Measurements from ENCODE around the gene KDF1. TPM values are rescaled to one million over a fixed set of nuclear protein-coding genes. Genes with fewer than 3 reads are reported as not detected.

Gene KDF1
- total and polyA plus RNA-seq, 2 of the 13 experiments (the other 11 are each of a cell fraction or from before 2014, with no cell fraction given), result 1.9 to 4.9 TPM

DNA sequence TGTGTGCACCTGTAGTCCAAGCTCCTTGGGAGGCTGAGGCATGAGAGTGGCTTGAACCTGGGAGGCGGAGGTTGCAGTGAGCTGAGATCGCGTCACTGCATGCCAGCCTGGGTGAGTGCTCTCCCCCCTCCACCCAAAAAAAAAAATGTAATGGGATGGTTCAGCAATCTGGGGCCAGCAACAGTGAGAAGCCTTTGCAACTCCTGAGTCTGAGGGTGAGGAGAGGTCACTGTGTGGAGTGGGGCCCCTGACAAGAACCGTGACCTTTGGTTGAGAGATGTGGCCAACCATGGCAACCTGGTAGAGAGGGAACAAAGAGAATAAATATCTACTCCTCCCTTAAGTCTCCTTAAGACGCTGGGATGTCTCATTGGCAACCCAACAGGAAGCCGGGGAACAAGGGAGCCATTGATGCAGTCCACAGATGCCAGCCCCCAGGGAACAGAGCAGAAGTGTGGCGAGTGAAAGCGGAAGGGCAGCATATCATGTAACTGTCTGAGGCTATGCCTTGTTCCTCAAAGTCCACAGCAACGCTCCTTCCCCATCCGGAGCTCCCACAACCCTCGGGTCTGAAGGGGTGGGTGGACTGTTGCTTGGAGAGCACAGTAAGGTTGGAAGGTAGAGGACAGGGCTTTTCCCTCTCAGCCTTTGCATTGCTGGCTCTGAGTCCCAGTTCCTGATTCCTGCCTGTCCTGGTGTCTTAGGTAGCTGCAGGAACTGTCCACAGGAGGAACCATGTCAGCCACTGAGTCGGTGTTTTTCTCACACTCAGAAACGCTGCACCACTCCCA lies 41.5 kb upstream of the KDF1 start (continued):
- TF ChIP-seq ZNF432 (CRISPR knock-in tag; IDR thresholded peaks at IDR 0.05; ENCODE audit: borderline replicate concordance) (no peak), HMG20A (CRISPR knock-in tag; IDR thresholded peaks at IDR 0.05; ENCODE audit: borderline replicate concordance) (no peak), ZNF737 (CRISPR knock-in tag; IDR thresholded peaks at IDR 0.05; ENCODE audit: borderline replicate concordance) (no peak), NCOA2 (CRISPR knock-in tag; IDR thresholded peaks at IDR 0.05) (no peak), ARNTL (CRISPR knock-in tag; IDR thresholded peaks at IDR 0.05) (no peak; the same call in 1 of the 2 replicates), HDAC6 (IDR thresholded peaks at IDR 0.05; ENCODE audit: low read depth, low read length) (no peak), MTF2 (CRISPR knock-in tag; IDR thresholded peaks at IDR 0.05; ENCODE audit: borderline replicate concordance) (no peak), ZKSCAN5 (CRISPR knock-in tag; IDR thresholded peaks at IDR 0.05) (no peak), FOSL2 (CRISPR knock-in tag; IDR thresholded peaks at IDR 0.05) (no peak; the same call in 1 of the 2 replicates), FOXM1 (CRISPR knock-in tag; IDR thresholded peaks at IDR 0.05) (no peak), PAX8 (CRISPR knock-in tag; IDR thresholded peaks at IDR 0.05; ENCODE audit: borderline replicate concordance) (no peak), PHF8 (CRISPR knock-in tag; IDR thresholded peaks at IDR 0.05) (no peak), BORCS8-MEF2B (CRISPR knock-in tag; IDR thresholded peaks at IDR 0.05) (no peak), PTBP1 (IDR thresholded peaks at IDR 0.05; ENCODE audit: low read depth, low read length, poor library complexity, severe bottlenecking) (no peak), ZNF777 (CRISPR knock-in tag; IDR thresholded peaks at IDR 0.05) (no peak), ZNF761 (CRISPR knock-in tag; conservative IDR thresholded peaks at IDR 0.05) (0 out of 2 replicates have a peak, but pooled peaks have one; percentile 35), MAF1 (CRISPR knock-in tag; IDR thresholded peaks at IDR 0.05; ENCODE audit: borderline replicate concordance) (no peak), ZBTB1 (CRISPR knock-in tag; IDR thresholded peaks at IDR 0.05; ENCODE audit: borderline replicate concordance) (no peak), MXI1 (IDR thresholded peaks at IDR 0.05; ENCODE audit: borderline replicate concordance, low read depth, low read length) (no peak), NKX3-1 (CRISPR knock-in tag; IDR thresholded peaks at IDR 0.05) (no peak), POLR2A (IDR thresholded peaks at IDR 0.05; ENCODE audit: insufficient read depth in 1 of 2, low read depth in 2 of 2, low read length in 2 of 2) (peak in 1 of 2 experiments; percentile 60; a peak in 2 of 4 replicates), POGZ (CRISPR knock-in tag; IDR thresholded peaks at IDR 0.05) (no peak), SOX13 (IDR thresholded peaks at IDR 0.05) (no peak), SOX13 (CRISPR knock-in tag; conservative IDR thresholded peaks at IDR 0.05 in 1 of 2, IDR thresholded peaks at IDR 0.05 in 1 of 2) (no peak), TEF (CRISPR knock-in tag; IDR thresholded peaks at IDR 0.05) (no peak), ZSCAN21 (CRISPR knock-in tag; IDR thresholded peaks at IDR 0.05; ENCODE audit: borderline replicate concordance) (peak; percentile 78; the same call in 1 of the 2 replicates), THRA (CRISPR knock-in tag; IDR thresholded peaks at IDR 0.05; ENCODE audit: borderline replicate concordance) (peak; percentile 20; the same call in 1 of the 2 replicates), FOXA1 (IDR thresholded peaks at IDR 0.05) (no peak), FOXA1 (CRISPR knock-in tag; IDR thresholded peaks at IDR 0.05) (peak; percentile 3; the same call in 1 of the 2 replicates)
- TF ChIP-seq, protein P1, sequence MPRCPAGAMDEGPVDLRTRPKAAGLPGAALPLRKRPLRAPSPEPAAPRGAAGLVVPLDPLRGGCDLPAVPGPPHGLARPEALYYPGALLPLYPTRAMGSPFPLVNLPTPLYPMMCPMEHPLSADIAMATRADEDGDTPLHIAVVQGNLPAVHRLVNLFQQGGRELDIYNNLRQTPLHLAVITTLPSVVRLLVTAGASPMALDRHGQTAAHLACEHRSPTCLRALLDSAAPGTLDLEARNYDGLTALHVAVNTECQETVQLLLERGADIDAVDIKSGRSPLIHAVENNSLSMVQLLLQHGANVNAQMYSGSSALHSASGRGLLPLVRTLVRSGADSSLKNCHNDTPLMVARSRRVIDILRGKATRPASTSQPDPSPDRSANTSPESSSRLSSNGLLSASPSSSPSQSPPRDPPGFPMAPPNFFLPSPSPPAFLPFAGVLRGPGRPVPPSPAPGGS (CRISPR knock-in tag; IDR thresholded peaks at IDR 0.05), result no peak
